A673 (cell line): ENCODE data around the gene CMC1. TPM values are rescaled to one million over a fixed set of nuclear protein-coding genes. Genes with fewer than 3 reads are reported as not detected.

Source experiments
- BruUV-seq: library from RNA; stranded (reverse); fragments of 400-500 nt; replicated peaks from 2 replicates; lab custom pipeline; 2021; lab: Mats Ljungman, UMichigan
- CTCF ChIA-PET: fragments of 300-600 bp; sonication (Branson Sonifier 250); formaldehyde crosslinking; loops from one replicate; lab custom pipeline; 2022; ENCODE audit warnings: antibody characterized with exemption; lab: Charles Lee
- POLR2A ChIA-PET: fragments of 300-600 bp; sonication (Branson Sonifier 250); formaldehyde crosslinking; loops from one replicate; lab custom pipeline; 2022; ENCODE audit warnings: antibody characterized with exemption; ENCODE audit not compliant: low non-redundant PET; lab: Charles Lee
- DNase-seq: peaks from one replicate; pipeline ENCODE4 v3.0.0-alpha.2; 2015; ENCODE audit warnings: low spot score
- H3K27ac ChIP-seq: fragments of 200-600 bp; sonication (generic); 2 replicates; pipeline ENCODE4 v1.5.1; 2016; ENCODE audit warnings: mixed run types, low read depth, mild to moderate bottlenecking, mixed read lengths, antibody characterized with exemption, low read length; ENCODE audit not compliant: poor library complexity, severe bottlenecking
- H3K27me3 ChIP-seq: fragments of 200-600 bp; sonication (generic); replicated peaks from 2 replicates; pipeline ENCODE4 v1.6.1; 2017; ENCODE audit warnings: mixed run types, low read depth, mild to moderate bottlenecking, mixed read lengths, antibody characterized with exemption, low read length; ENCODE audit not compliant: insufficient read depth, poor library complexity
- H3K36me3 ChIP-seq: fragments of 200-600 bp; sonication (generic); 2 replicates; pipeline ENCODE4 v1.6.1; 2016; ENCODE audit warnings: mixed run types, mild to moderate bottlenecking, mixed read lengths, antibody characterized with exemption, low read length; ENCODE audit not compliant: insufficient read depth, poor library complexity, severe bottlenecking
- H3K4me1 ChIP-seq: fragments of 200-600 bp; sonication (generic); 2 replicates; pipeline ENCODE4 v1.6.1; 2017; ENCODE audit warnings: mixed run types, mild to moderate bottlenecking, mixed read lengths, antibody characterized with exemption, low read length; ENCODE audit not compliant: insufficient read depth, poor library complexity, severe bottlenecking
- H3K4me3 ChIP-seq: fragments of 200-600 bp; sonication (generic); 2 replicates; pipeline ENCODE4 v1.5.1; 2016; ENCODE audit warnings: low read depth, mixed run types, mild to moderate bottlenecking, mixed read lengths, low read length; ENCODE audit not compliant: poor library complexity, severe bottlenecking
- H3K9me3 ChIP-seq: fragments of 200-600 bp; sonication (generic); 2 replicates; pipeline ENCODE4 v1.6.1; 2016; ENCODE audit warnings: mixed run types, low read depth, mild to moderate bottlenecking, mixed read lengths, antibody characterized with exemption, low read length; ENCODE audit not compliant: poor library complexity, severe bottlenecking
- EZH2 ChIP-seq: fragments of 200-600 bp; sonication (generic); IDR thresholded peaks from 2 replicates; pipeline ENCODE4 v1.6.1; 2017; ENCODE audit warnings: borderline replicate concordance, low read depth, mild to moderate bottlenecking, mixed read lengths, antibody characterized with exemption, low read length; ENCODE audit not compliant: poor library complexity, severe bottlenecking
- intact Hi-C: fragments of 100-400 bp; cut with micrococcal nuclease; formaldehyde crosslinking; loops from one replicate; pipeline ENCODE4 v1.10.0; 2022; ENCODE audit not compliant: unreplicated experiment
- total RNA-seq: library from RNA; stranded (reverse); gene quantifications from 2 replicates; pipeline ENCODE4 v1.2.3, GENCODE V29; 2021
- TF ChIP-seq, protein P1 (sequence below): fragments of 300-800, 200-600 bp; sonication (generic); conservative IDR thresholded peaks from 2 replicates; pipeline ENCODE4 v1.5.1; 2017; ENCODE audit warnings: low read depth, mild to moderate bottlenecking, antibody characterized with exemption, low read length, moderate library complexity, mixed read lengths

The CMC1 gene
- total RNA-seq, 1 experiment from 2014 or later, result 19.3 TPM

GRCh38 chr3:28234454-28234853, 7.0 kb upstream of the CMC1 start:
- H3K27me3 ChIP-seq, result no peaks in the 10 kb centered on the region
- intact Hi-C loops, result no loop called here
- H3K9me3 ChIP-seq, result no peaks in the 10 kb centered on the region
- TF ChIP-seq, protein P1, sequence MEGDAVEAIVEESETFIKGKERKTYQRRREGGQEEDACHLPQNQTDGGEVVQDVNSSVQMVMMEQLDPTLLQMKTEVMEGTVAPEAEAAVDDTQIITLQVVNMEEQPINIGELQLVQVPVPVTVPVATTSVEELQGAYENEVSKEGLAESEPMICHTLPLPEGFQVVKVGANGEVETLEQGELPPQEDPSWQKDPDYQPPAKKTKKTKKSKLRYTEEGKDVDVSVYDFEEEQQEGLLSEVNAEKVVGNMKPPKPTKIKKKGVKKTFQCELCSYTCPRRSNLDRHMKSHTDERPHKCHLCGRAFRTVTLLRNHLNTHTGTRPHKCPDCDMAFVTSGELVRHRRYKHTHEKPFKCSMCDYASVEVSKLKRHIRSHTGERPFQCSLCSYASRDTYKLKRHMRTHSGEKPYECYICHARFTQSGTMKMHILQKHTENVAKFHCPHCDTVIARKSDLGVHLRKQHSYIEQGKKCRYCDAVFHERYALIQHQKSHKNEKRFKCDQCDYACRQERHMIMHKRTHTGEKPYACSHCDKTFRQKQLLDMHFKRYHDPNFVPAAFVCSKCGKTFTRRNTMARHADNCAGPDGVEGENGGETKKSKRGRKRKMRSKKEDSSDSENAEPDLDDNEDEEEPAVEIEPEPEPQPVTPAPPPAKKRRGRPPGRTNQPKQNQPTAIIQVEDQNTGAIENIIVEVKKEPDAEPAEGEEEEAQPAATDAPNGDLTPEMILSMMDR, result no peak
- TF ChIP-seq EZH2, result no peak
- DNase-seq, result no peak
- no peaks in the 10 kb centered on the region for H3K36me3 ChIP-seq
- ChIA-PET CTCF (no interaction called here), POLR2A (interaction anchor here (0.6 kb wide), 1 partner anchor 816 kb away, joined by 3 read pairs; no protein-coding TSS in a partner anchor)
- BruUV-seq, result no TSS peak
- no peak overlapping the region for H3K4me3 ChIP-seq
- H3K27ac ChIP-seq, result no peak overlapping the region
- peaks cover 3% of the 10 kb centered on the region for H3K4me1 ChIP-seq

- CTCF ChIA-PET, result no interaction called here
Observed at GRCh38 chr3:28239108-28239507, 2.3 kb upstream of the CMC1 start.

DNA sequence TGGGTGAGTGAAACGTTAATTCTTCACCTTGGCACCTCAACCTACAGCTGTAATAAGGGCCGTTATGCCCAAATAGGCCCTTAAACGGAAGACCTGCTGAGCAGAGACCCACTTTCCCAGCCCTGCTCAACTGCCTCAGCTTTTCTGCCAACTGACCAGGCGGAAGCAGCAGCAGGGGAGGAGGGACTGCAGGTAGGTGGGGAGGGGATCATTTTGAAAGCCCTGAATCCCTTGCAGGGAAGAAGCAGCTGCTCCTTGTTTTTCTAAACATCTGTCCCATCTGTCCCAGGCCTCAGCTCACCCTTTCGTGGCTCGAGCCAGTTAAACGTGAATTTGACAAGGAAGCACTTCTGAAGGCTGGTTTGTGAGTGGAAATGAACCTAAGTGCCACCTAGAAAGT, 978 bp upstream of the CMC1 start:
- POLR2A ChIA-PET, result no interaction called here
- Histone ChIP-seq H3K4me1 (peaks cover 6% of the 10 kb centered on the region), H3K27me3 (no peaks in the 10 kb centered on the region), H3K9me3 (no peaks in the 10 kb centered on the region), H3K4me3 (no peak overlapping the region), H3K36me3 (no peaks in the 10 kb centered on the region), H3K27ac (no peak overlapping the region)
- TF ChIP-seq, protein P1, result no peak
- no peak for TF ChIP-seq EZH2
- DNase-seq, result no peak
- no TSS peak for BruUV-seq
- CTCF ChIA-PET, result no interaction called here
- intact Hi-C loops, result loop anchor here (10.0 kb wide), 1 partner anchor 104 kb away; the partner anchor contains the start of genes AZI2 and ZCWPW2

More at GRCh38 chr3:28239108-28239507, 2.3 kb upstream of the CMC1 start:
- peak; percentile 75 for DNase-seq
- H3K27me3 ChIP-seq, result no peaks in the 10 kb centered on the region
- H3K36me3 ChIP-seq, result no peaks in the 10 kb centered on the region
- BruUV-seq, result no TSS peak
- POLR2A ChIA-PET, result no interaction called here
- H3K4me3 ChIP-seq, result no peak overlapping the region
- H3K4me1 ChIP-seq, result peaks cover 6% of the 10 kb centered on the region
- H3K9me3 ChIP-seq, result no peaks in the 10 kb centered on the region
- TF ChIP-seq EZH2, result no peak
- TF ChIP-seq, protein P1, result no peak
- no peak overlapping the region for H3K27ac ChIP-seq
- intact Hi-C loops, result no loop called here
